ENCODE data around the gene GALNT17.

GALNT17 gene

GRCh38 chr7:71313553-71313952, 181.6 kb downstream of the GALNT17 start:
- Histone ChIP-seq H3K79me2 (ENCODE audit: insufficient read depth, low read length) (no peaks in the 10 kb centered on the region), H3K27ac (ENCODE audit: low read length) (no peak overlapping the region), H3K27me3 (ENCODE audit: insufficient read depth, low read length, poor library complexity) (no peaks in the 10 kb centered on the region), H3K9ac (ENCODE audit: low read depth, low read length) (no peak overlapping the region), H3K4me1 (ENCODE audit: insufficient read depth, low read length) (no peaks in the 10 kb centered on the region), H2AFZ (ENCODE audit: low read depth, low read length) (no peak overlapping the region), H3K4me3 (ENCODE audit: low read depth in 1 of 2, low read length in 2 of 2) (no peak overlapping the region), H3K9me3 (ENCODE audit: insufficient read depth, low read length, severe bottlenecking) (no peaks in the 10 kb centered on the region), H3K36me3 (ENCODE audit: insufficient read depth, low read length) (no peaks in the 10 kb centered on the region), H3K4me2 (ENCODE audit: insufficient read depth, low read length) (no peak overlapping the region), H4K20me1 (ENCODE audit: insufficient read depth, low read length) (no peaks in the 10 kb centered on the region)
- TF ChIP-seq, protein P1, sequence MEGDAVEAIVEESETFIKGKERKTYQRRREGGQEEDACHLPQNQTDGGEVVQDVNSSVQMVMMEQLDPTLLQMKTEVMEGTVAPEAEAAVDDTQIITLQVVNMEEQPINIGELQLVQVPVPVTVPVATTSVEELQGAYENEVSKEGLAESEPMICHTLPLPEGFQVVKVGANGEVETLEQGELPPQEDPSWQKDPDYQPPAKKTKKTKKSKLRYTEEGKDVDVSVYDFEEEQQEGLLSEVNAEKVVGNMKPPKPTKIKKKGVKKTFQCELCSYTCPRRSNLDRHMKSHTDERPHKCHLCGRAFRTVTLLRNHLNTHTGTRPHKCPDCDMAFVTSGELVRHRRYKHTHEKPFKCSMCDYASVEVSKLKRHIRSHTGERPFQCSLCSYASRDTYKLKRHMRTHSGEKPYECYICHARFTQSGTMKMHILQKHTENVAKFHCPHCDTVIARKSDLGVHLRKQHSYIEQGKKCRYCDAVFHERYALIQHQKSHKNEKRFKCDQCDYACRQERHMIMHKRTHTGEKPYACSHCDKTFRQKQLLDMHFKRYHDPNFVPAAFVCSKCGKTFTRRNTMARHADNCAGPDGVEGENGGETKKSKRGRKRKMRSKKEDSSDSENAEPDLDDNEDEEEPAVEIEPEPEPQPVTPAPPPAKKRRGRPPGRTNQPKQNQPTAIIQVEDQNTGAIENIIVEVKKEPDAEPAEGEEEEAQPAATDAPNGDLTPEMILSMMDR (IDR thresholded peaks at IDR 0.05; ENCODE audit: borderline replicate concordance, extremely low read depth, low read length, poor library complexity, severe bottlenecking), result no peak
- no peak for TF ChIP-seq EZH2 (IDR thresholded peaks at IDR 0.05; ENCODE audit: borderline replicate concordance, low read depth, low read length, severe bottlenecking)
- no peak for DNase-seq
- ATAC-seq (ENCODE audit: insufficient read depth, low read depth), result no peak

GRCh38 chr7:71320916-71321315, 189.0 kb downstream of the GALNT17 start:
- H4K20me1 ChIP-seq (ENCODE audit: insufficient read depth, low read length), result no peaks in the 10 kb centered on the region
- no peak overlapping the region for H3K4me3 ChIP-seq (ENCODE audit: low read depth in 1 of 2, low read length in 2 of 2)
- no peak overlapping the region for H3K27ac ChIP-seq (ENCODE audit: low read length)
- ATAC-seq (ENCODE audit: insufficient read depth, low read depth) (no peak), DNase-seq (no peak)
- no peaks in the 10 kb centered on the region for H3K79me2 ChIP-seq (ENCODE audit: insufficient read depth, low read length)
- H3K36me3 ChIP-seq (ENCODE audit: insufficient read depth, low read length), result no peaks in the 10 kb centered on the region
- no peaks in the 10 kb centered on the region for H3K4me1 ChIP-seq (ENCODE audit: insufficient read depth, low read length)
- H3K4me2 ChIP-seq (ENCODE audit: insufficient read depth, low read length), result no peak overlapping the region
- no peaks in the 10 kb centered on the region for H3K9me3 ChIP-seq (ENCODE audit: insufficient read depth, low read length, severe bottlenecking)
- no peak for TF ChIP-seq EZH2 (IDR thresholded peaks at IDR 0.05; ENCODE audit: borderline replicate concordance, low read depth, low read length, severe bottlenecking)
- TF ChIP-seq, protein P1 (IDR thresholded peaks at IDR 0.05; ENCODE audit: borderline replicate concordance, extremely low read depth, low read length, poor library complexity, severe bottlenecking), result no peak
- no peaks in the 10 kb centered on the region for H3K27me3 ChIP-seq (ENCODE audit: insufficient read depth, low read length, poor library complexity)
- no peak overlapping the region for H3K9ac ChIP-seq (ENCODE audit: low read depth, low read length)
- H2AFZ ChIP-seq (ENCODE audit: low read depth, low read length), result no peak overlapping the region

GRCh38 chr7:71322201-71322600, 190.3 kb downstream of the GALNT17 start:
- no peaks in the 10 kb centered on the region for H4K20me1 ChIP-seq (ENCODE audit: insufficient read depth, low read length)
- H3K27ac ChIP-seq (ENCODE audit: low read length), result no peak overlapping the region
- no peak for ATAC-seq (ENCODE audit: insufficient read depth, low read depth)
- H3K4me3 ChIP-seq (ENCODE audit: low read depth in 1 of 2, low read length in 2 of 2), result no peak overlapping the region
- no peak overlapping the region for H2AFZ ChIP-seq (ENCODE audit: low read depth, low read length)
- no peaks in the 10 kb centered on the region for H3K36me3 ChIP-seq (ENCODE audit: insufficient read depth, low read length)
- no peaks in the 10 kb centered on the region for H3K79me2 ChIP-seq (ENCODE audit: insufficient read depth, low read length)
- no peak overlapping the region for H3K9ac ChIP-seq (ENCODE audit: low read depth, low read length)
- no peak for DNase-seq
- TF ChIP-seq, protein P1 (IDR thresholded peaks at IDR 0.05; ENCODE audit: borderline replicate concordance, extremely low read depth, low read length, poor library complexity, severe bottlenecking), result no peak
- TF ChIP-seq EZH2 (IDR thresholded peaks at IDR 0.05; ENCODE audit: borderline replicate concordance, low read depth, low read length, severe bottlenecking), result no peak
- no peaks in the 10 kb centered on the region for H3K27me3 ChIP-seq (ENCODE audit: insufficient read depth, low read length, poor library complexity)
- H3K9me3 ChIP-seq (ENCODE audit: insufficient read depth, low read length, severe bottlenecking), result no peaks in the 10 kb centered on the region
- H3K4me1 ChIP-seq (ENCODE audit: insufficient read depth, low read length), result no peaks in the 10 kb centered on the region
- H3K4me2 ChIP-seq (ENCODE audit: insufficient read depth, low read length), result no peak overlapping the region

DNA sequence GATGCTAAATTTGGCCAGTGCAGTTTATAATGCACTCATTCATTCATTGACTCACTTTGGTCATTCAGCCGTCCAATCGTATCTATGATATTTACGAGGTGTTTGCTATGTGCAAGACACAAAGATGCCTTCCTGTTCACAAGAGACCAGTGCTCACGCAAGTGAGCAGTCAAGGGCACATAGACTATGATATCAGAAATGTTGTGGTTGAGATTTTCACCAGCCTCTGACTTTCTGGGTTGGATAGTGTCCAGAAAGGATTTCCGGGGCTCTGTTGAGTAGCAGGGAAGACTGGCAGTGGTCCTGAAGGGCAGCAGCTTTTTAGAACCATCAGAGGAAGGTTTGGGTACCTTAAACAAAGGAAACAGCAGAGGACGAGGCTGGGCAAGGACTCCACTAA, 191.8 kb downstream of the GALNT17 start:
- DNase-seq (no peak), ATAC-seq (ENCODE audit: insufficient read depth, low read depth) (no peak)
- H3K27me3 ChIP-seq (ENCODE audit: insufficient read depth, low read length, poor library complexity), result no peaks in the 10 kb centered on the region
- TF ChIP-seq EZH2 (IDR thresholded peaks at IDR 0.05; ENCODE audit: borderline replicate concordance, low read depth, low read length, severe bottlenecking), result no peak
- TF ChIP-seq, protein P1 (IDR thresholded peaks at IDR 0.05; ENCODE audit: borderline replicate concordance, extremely low read depth, low read length, poor library complexity, severe bottlenecking), result no peak
- no peaks in the 10 kb centered on the region for H3K4me1 ChIP-seq (ENCODE audit: insufficient read depth, low read length)
- no peaks in the 10 kb centered on the region for H3K9me3 ChIP-seq (ENCODE audit: insufficient read depth, low read length, severe bottlenecking)
- no peaks in the 10 kb centered on the region for H3K36me3 ChIP-seq (ENCODE audit: insufficient read depth, low read length)
- no peak overlapping the region for H2AFZ ChIP-seq (ENCODE audit: low read depth, low read length)
- H3K27ac ChIP-seq (ENCODE audit: low read length), result no peak overlapping the region
- no peak overlapping the region for H3K9ac ChIP-seq (ENCODE audit: low read depth, low read length)
- H3K4me3 ChIP-seq (ENCODE audit: low read depth in 1 of 2, low read length in 2 of 2), result no peak overlapping the region
- no peak overlapping the region for H3K4me2 ChIP-seq (ENCODE audit: insufficient read depth, low read length)
- no peaks in the 10 kb centered on the region for H4K20me1 ChIP-seq (ENCODE audit: insufficient read depth, low read length)
- H3K79me2 ChIP-seq (ENCODE audit: insufficient read depth, low read length), result no peaks in the 10 kb centered on the region

Measured in DND-41 (cell line).